Choroid plexus epithelial cell (primary cell): ENCODE data around the gene PLD1.

Experiments
- DNase-seq: peaks from one replicate; pipeline ENCODE4 v3.0.0-alpha.2; 2010; ENCODE audit warnings: low read depth
- H3K4me3 ChIP-seq: 2 replicates; pipeline ENCODE4 v1.5.1; 2011; ENCODE audit warnings: low read depth, mild to moderate bottlenecking, control low read depth, low read length, moderate library complexity
- CTCF ChIP-seq: conservative IDR thresholded peaks from 2 replicates; pipeline ENCODE4 v1.5.1; 2011; ENCODE audit warnings: low read depth, mild to moderate bottlenecking, control low read depth, inconsistent platforms, low read length, moderate library complexity

PLD1 gene

GRCh38 chr3:171712171-171712938 is 97.9 kb downstream of the PLD1 start:
- H3K4me3 ChIP-seq = no peak overlapping the region
- DNase-seq = peak; percentile 60
- no peak for TF ChIP-seq CTCF

GRCh38 chr3:171711461-171712170 is 98.7 kb downstream of the PLD1 start:
- DNase-seq = no peak
- no peak overlapping the region for H3K4me3 ChIP-seq
- TF ChIP-seq CTCF = no peak

GRCh38 chr3:171710359-171710758 is 99.9 kb downstream of the PLD1 start:
- H3K4me3 ChIP-seq = no peak overlapping the region
- TF ChIP-seq CTCF = no peak
- DNase-seq = no peak

GRCh38 chr3:171704814-171705213 is 105.5 kb downstream of the PLD1 start:
- no peak for TF ChIP-seq CTCF
- no peak for DNase-seq
- no peak overlapping the region for H3K4me3 ChIP-seq

- DNase-seq = peak; percentile 72
- no peak overlapping the region for H3K4me3 ChIP-seq
- peak; percentile 78 for TF ChIP-seq CTCF
These were observed 106.3 kb downstream of the PLD1 start for GRCh38 chr3:171704002-171704401.

- TF ChIP-seq CTCF = no peak
- H3K4me3 ChIP-seq = no peak overlapping the region
- DNase-seq = no peak
These were observed 107.1 kb downstream of the PLD1 start for GRCh38 chr3:171703144-171703543.

- TF ChIP-seq CTCF = no peak
- DNase-seq = no peak
These were observed 109.6 kb downstream of the PLD1 start for GRCh38 chr3:171700653-171701052.

More at GRCh38 chr3:171700653-171701052, 109.6 kb downstream of the PLD1 start:
- H3K4me3 ChIP-seq = no peak overlapping the region
